HG02588 (cell line): ENCODE data around the gene FLT4.

Experiments
- ATAC-seq: cut with Tn5 transposase; IDR thresholded peaks from one replicate; pipeline ENCODE4 v1.9.1; 2021; ENCODE audit warnings: mild to moderate bottlenecking, moderate library complexity; ENCODE audit not compliant: unreplicated experiment

FLT4 gene

GRCh38 chr5:180594311-180595045, 54.9 kb downstream of the FLT4 start:
- no peak for ATAC-seq

DNA sequence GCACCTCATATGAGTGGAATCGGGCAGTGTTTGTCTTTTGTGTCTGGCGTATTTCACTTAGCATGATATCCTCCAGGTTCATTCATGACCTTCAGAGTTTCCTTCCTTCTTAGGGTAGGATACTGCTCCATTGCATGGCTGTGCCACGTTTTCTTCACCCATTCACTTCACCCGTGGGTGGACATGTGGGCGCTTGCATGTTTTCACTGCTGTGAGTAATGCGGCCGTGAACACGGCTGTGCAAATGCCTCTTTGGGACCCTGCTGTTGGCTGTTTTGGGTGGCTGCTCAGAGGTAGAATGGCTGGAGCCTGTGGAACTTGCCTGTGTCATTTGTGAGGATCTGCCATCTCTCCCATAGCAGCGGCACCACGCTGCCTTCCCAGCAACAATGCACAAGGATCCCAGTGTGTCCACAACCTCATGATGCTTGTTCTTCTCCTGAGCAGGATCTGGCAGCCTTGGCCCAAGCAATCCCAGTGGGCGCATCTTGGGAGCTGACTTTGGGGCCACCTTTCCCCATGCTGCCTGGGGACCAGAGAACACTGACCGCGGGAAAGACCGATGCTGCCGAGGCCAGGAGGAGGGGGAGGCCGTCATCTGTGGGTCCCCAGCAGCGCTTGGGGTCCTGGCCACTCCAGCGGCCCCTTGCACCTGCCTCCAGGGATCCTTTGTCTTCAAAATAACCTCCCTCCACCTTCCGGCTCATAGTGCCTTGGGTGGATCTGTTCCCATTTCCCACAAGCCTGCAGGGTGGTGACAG, 55.8 kb downstream of the FLT4 start:
- no peak for ATAC-seq

DNA sequence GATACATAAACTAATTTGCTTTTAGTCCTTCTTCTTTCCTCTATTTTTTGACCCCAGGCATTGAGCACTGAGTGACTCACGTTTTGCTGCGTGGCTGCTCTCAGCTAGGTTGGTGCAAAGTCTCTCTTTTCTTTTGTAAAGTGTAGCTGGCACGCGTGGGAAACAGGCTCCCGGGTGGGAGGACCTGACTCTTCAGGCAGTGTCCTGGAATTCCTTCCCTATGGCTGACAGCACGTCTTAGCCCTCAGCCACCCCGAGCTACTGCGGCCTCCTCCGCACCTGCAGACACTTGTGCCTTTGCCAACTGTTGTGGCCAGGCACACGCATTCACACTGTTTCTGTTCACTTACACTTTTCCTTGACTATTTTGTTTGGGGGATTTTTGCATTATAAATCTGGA, 57.2 kb downstream of the FLT4 start:
- ATAC-seq, result no peak

GRCh38 chr5:180591311-180591887, 58.0 kb downstream of the FLT4 start, which contains the start of gene SCGB3A1:
SCGB3A1 (minus strand) TSS chr5:180591499; CDS start chr5:180591462, 37 bp downstream.
- ATAC-seq, result no peak

- no peak for ATAC-seq
Observed at GRCh38 chr5:180590543-180591310, 58.7 kb downstream of the FLT4 start.

GRCh38 chr5:180589771-180590542, 59.4 kb downstream of the FLT4 start:
- ATAC-seq, result no peak

- no peak for ATAC-seq
Observed at GRCh38 chr5:180586870-180587269, 62.5 kb downstream of the FLT4 start.

DNA sequence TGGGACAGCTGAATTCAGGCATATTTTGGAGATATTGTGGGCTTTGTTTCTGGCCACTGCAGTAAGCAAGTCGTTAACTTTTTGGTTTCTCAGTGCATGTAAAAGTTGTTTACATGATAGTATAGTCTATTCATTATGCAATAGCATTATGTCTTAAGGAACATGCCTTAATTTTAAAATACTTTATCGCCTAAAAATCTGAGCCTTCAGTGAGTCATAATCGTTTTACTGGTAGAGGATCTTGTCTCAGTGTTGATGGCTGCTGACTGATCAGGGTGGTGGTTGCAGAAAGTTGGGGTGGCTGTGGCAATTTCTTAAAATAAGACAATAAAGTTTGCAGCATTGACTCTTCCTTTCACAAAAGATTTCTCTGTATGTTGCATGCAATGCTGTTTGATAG, 63.2 kb downstream of the FLT4 start:
- ATAC-seq, result no peak

GRCh38 chr5:180583738-180584137, 65.7 kb downstream of the FLT4 start:
- no peak for ATAC-seq

DNA sequence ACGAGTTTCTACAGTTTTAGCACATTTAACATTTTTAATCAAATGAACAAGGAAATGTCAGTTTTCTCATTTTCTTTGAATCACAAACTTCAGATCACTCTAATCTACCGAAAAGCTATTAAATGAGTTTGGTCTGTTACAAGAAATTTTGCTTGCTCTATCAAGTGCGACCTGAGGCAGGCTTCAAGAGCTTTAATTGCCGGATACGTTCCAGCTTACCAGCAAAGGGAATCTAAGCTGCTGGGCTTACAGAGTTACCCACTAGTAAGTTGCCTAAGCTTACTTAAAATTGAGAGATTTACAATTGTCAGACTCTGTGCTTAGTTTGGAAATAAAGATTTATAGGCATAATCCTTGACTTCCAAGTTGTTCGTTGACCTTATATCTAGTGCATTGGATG, 68.7 kb downstream of the FLT4 start:
- ATAC-seq, result no peak

DNA sequence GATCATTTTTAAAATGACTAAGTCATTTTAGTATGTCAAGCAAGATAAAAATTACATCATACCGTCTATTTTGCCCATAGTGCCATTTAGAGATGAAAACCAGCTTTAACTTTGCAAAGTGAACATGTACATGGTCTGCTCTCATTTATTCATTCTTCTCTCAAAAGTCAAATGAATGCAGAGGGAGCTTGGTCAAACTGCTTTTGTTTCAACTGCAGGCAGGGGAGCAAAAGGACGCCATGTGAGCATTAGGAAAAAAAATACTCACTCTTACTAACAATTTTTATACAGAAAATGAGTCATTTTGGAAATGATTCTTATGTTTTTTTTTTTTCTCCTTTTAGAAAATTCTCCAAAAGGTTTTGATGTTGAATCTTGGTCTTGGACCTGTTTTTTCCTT, 73.8 kb downstream of the FLT4 start:
- ATAC-seq, result no peak

GRCh38 chr5:180568914-180569313, 80.5 kb downstream of the FLT4 start:
- no peak for ATAC-seq

- ATAC-seq, result no peak
Observed at GRCh38 chr5:180563994-180564393, 85.4 kb downstream of the FLT4 start.

DNA sequence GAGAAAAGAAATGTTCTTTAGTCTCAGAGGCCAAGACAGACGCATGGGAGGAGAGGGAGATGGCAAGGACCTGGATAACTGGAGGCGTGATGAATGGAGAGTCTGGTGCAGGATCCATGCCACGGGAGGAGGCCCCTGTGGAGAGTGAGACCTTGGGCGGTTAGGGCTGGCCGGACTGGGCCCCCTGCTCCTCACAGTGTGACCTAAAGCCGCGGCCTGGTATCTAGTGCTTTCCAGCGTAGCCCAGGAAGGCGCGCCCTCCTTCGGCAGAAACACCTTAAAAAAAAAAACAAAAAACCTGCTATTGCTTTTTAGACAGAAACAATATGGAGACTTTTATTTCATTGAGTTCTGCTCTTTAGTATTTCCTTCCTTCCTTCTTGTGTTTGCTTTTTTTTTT, 91.2 kb downstream of the FLT4 start:
- no peak for ATAC-seq

GRCh38 chr5:180557217-180557809, 92.1 kb downstream of the FLT4 start:
- ATAC-seq, result no peak

GRCh38 chr5:180555168-180555921, 94.1 kb downstream of the FLT4 start:
- ATAC-seq, result no peak

DNA sequence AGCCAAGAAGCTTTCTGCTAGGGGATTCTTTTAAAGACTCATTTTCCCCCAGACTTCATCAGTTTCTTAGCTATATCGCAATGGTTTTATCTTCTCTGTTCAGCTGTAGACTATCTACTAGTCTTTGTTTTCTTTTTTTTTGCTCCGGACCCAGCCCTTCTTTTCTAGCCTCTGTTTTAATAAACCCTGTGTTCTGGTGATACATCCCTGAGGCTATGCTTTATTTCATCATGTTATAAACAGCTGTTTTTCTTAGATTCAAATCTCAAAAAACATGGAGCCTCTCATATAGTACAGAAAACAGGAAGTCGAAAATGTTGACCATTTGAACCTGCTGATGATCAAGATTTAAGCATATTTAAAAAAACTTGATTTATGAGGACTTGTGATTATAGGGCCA, 95.9 kb downstream of the FLT4 start:
- no peak for ATAC-seq
